Superior temporal gyrus (tissue), 1 donor: Measurements from ENCODE around the gene DTNBP1.

ENCODE experiments used
- DNase-seq: peaks from one replicate; pipeline ENCODE4 v3.0.0-alpha.2; 2016; ENCODE audit errors: extremely low spot score

The DTNBP1 gene

DNA sequence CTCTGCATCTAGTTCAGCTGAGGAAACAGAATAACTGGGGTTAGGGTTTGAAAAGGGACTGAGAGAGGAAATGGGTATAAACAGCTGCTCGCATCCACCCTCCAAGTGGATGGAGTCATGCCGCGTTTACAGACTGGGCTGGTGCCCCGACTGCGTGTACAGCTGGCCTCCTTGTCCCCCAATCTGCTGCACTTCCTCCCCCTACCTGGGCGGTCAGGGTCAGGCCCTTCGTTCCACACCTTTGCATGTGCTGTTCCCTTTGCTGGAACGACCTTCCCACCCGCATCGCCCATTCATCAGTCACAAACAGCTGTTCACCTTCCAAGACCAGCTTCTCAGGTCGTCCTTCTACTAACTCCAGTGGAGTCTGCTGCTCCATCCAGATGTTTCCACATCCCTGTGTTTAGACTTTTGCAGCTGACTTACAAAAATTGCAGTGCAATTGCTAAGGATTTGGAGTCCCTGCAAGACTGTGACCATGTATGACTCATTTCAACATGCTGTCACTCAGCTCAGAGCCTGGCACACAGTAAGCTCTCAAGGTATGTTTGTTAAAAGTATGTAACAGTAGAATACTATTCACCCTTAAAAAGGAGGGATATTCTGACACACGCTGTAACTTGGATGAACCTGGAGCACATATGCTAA is 129.3 kb downstream of the DTNBP1 start:
- DNase-seq: no peak

DNA sequence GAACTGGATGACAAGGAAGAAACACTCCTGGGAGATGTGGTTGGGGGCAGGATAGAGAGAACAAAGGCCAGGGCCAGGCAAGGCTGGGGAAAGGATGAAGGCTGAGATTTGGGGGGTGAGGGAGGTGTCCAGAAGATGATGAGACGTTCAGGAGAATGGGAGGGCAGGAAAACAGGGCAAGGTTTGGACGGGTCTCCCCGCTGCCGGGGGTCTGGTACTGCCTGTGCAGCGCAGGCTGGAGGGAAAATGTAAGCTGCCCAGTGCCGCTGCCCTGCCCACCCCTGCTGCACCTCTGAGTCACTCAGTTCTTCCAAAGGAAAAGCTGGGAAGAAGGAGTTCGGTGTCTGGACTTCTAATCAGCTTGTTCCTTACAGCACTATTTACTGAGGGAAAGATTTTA is 130.9 kb downstream of the DTNBP1 start:
- DNase-seq: no peak

DNA sequence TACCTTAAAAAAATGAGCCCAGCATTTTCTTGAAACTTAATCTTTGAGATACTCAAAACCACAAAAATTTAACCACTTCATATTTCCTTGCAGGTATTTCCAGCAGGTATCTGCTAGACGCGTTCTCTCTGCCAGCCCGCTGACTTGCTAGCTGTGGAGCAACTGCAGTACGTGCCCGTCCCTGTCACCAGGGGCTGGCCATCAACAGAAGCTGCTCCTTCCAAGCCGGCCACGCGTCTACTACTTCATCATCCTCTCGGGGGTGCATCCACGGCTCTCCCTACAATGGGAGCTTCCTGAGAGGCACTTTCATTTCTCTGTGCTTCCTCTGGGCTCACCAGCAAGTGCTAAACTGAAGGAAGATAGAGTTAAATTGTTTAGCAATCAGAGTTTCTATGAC is 132.4 kb downstream of the DTNBP1 start:
- DNase-seq: no peak

DNA sequence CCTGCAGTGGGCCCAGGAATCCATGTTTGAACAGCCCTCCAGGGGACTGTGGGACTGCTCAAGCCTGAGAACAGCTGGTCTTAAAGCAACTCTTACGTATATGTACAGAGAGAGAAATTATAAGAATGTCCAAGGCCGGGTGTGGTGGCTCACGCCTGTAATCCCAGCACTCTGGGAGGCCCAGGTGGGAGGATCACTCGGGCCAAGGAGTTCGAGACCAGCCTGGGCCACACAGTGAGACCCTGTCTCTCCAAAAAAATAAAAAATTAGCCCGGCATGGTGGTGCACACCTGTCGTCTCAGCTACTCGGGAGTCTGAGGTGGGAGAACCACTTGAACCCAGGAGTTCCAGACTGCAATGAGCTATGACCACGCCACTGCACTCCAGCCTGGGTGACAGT is 134.0 kb downstream of the DTNBP1 start:
- no peak for DNase-seq

DNA sequence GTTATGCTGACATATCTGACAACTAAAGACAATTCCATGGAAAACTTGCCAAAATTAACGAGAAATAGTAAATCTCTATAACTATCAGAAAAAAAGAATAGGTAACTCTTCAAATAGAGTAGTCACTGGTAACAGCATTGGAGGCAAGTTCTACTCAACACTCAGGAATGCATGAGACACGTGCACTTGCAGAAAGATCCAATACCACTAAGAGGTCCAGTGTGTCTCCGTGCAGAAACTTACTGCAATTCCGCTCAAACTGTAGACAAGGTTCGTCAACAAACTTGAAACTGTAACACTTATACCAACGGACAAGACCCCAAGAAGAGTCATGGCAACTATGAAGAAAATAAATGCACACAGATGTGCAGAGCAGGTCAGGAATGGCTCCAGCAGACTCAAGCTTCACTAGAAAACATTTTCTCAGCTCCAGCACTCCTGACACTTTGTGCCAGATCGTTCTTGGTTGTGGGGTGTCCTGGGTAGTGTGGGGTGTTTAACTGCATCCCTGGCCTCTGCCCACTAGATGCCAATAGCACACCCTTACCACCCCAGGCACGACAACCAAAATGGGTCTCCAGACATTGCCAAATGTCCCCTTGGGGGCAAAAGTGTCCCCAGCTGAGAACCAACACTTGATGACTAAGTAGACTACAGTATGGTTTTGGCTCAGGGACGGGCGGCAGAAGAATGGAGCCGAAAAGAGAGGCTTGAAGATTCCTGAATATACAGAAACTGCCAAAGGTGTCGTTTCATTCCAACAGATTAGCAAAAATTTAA is 134.8 kb downstream of the DTNBP1 start:
- DNase-seq: no peak

DNA sequence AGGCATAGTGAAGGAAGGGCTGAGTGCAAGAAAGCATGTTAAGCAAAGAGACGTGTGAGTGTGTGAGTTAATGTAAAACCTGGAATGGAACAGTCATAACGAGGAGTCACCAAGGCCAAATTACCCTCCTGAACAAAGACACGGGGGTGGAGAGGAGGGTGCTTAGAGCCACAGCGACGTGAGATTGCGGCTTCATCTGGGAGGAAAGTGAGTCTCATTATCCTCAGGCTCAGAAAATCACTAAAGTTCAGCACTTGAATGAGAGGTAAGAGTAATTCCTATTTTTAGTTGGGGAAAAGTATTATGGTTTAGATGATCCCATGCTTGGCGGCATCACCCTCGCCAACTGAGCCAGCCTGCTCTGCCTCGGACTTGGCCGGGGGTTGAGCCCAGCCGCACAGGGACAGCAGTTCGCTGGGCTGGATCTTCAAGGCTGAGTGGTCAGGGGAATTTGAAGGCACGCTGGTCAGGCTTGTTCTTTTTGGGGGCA is 136.6 kb downstream of the DTNBP1 start:
- DNase-seq: no peak

DNA sequence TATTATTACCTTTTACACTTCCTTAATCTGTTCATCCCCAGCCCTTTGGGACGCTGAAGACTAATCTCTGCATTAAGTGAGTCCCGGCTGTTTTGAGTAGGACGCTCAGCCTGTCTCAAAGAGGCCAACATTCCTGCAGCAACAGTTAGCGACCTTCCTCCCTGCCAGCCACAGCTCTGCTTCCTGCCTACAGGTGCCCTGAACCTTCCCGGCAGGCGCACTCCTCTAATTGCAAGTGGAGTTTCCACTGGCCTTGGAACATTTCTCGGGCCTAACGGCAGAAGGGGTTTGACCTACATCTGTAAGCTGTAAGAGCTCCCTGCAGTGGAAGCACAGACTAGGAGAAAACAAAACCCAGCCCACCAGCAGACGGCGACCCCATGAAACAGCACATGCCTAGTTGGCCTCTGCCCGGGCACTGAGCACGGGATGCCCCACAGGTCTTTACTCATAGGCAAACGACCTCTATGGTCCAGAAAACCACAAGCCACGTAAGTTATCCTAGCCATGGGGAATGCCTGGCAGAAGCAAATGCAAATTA is 137.9 kb downstream of the DTNBP1 start:
- no peak for DNase-seq

DNA sequence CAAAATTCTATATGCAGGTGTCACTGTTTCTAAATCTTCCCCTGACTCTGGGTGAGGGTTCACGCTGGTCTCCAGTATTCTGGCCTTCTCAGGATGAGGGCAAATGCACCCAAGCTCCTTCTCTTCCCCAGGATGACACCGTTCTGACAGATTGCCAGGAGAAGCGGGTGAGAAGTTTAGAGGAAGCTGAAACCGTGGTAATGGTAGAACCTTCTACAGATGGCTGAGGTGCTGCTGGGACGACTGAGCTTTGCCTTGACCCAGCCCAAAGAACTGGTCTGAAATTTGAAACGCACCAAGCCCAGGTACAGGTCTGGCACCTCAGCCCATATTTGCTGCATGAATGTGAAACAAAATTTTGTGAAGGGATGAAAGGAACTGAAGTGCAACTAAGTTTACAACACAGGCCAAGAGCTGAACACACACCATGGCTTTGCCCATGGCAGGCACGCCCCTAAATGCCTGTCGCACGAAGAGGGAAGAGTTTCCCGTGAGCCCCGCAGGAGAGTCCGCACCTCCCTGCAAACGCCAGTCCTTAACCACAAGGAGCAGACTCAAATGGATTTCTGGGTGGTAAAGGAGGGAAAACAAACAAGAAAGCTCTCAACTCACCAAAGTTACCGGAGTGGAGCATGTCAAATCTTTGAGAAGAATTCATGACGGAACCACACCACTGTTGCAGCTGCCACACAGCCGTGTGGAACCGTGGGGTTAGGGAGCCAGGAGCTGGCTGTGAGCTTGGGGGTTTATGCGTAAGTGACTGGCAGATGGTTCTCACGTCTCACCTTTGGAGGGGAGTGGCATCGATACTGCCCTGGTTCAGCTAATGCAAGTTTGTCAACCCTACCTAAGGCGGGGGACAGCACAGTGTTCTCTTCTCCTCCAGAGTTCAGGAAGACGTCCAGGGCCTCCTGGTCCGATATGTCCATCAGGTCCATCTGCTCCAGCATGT is 138.9 kb downstream of the DTNBP1 start:
- no peak for DNase-seq

DNA sequence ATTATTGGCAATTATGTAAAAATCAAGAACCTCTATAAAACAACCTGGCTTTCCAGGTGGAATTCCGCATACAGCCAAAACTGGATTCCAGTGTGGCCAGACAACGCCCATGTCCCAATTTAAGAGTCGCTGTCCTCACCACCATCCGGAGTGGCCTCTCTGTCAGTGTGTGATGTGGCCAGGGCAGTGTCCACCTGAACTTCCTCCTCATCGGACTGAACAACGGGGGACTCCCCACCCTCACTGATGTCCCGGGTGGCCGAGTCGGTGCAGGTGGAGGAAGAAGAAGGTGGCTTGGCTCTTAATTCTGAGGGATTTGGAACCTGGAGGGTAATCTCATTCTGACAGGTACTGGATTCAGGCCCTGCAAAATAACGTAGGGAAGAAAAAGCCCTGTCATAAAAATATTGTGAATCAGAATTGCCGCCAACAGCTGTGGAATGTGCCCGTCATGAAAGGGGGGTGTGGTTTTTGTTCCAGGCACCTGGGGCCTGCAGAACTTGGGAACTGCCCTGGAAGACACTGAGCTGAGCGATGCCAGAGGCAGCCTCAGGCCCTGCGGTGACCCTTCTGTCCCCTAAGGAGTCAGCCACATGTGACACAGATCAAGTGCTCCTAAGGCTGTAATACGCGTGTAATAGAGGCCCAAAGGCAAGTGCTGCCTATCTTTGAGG is 139.8 kb downstream of the DTNBP1 start:
- DNase-seq: no peak

DNA sequence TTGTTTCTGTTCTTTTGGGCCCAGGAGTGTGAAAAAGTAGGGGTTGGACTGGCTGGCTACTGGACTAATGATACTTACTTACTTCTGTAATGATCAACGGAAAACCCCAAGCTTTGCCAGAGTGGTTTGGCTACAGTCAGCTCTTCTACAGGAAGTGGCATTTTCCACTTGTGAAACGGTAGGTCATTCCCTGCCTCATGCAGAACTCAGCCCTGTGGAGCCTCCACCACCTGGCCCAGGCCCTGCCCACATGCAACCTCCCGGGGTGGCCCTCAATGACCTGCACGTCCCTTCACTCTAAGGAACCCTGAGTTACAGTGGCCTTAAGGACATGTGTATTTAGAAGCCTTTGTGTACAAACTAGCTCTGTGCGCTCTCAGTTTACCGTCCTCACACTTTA is 140.4 kb downstream of the DTNBP1 start:
- no peak for DNase-seq

DNA sequence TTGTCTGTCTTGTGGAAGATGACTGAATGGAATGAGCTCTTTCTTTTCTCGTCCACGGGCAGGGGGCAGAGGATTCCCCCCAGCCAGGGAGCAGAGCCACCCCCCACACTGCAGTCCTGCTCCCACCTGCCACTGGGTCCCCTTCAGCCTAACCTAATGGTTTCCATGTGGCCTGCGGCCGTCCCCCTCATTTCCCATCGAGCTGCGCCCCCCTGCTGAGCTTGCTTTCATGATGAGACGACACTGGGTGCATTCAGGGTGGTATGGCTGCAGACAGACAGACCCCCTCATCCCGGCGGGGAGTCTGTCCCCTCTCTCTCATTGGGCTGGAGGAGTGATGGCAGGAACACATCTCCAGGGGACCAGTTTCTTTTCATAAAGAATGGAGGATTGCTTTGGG is 140.8 kb downstream of the DTNBP1 start:
- DNase-seq: no peak

DNA sequence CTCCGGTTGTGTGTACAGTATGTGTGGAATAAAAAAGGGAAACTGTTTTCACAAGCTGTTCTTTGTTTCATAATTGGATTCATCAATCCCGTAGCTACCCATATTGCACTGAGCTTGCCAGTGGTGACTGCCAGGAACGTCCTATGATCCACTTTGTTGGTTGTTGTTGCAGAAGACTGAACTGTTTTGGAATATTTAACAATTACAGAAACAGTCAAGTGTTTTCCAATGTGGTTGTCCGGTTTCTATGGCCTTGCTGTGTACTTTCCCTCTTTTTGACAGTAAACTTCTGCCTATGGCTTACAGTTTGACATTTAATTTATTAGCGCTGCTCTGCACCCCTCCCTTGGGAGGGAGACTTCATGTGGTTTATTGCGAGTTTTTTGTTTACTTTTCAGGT is 141.2 kb downstream of the DTNBP1 start:
- peak; percentile 71 for DNase-seq

DNA sequence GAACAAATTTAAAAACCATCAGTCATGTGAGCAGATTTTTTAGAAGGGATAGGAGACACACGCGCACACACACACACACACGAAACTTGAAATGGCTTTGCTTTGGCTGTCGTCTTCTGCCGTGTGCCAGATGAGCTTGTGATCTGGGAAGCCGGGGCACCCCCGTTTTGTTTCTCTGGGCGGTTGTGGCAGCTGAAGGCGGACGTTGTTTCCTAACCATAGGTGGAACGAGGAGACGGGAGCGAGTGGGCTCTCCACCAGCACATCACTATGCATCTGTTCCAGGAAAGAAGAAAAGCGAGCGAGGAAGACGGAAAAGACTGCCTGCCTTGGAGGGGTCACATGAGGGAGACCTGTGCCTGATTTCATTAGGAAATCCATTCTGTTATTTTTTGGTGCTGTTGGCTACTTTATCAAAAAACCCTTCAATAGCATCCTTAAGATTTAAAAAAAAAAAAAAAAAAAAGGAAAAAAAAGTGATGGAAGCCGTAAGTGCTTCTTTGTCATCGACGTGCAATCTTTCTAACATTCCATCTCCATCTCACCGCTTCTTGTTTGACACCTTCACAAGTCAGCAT is 142.1 kb downstream of the DTNBP1 start:
- no peak for DNase-seq

DNA sequence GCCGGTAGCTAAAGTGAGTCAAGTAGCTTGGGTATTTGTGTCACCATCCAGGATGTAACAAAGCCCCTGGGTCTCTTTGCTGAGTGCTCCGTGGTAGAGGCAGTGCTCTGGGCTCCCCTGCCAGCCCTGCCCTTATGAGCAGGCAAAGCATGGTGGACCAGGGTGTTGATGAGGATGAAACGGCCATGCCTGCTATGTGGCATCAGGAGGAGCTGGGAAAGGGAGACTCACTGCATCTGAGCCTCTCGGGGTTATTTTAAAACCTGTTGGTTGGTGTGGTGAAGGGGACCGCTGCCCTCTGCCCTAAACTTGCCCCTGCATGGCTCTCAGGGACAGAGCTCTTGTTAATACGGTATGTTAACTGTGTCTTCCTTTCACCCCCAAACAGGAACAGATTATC is 143.1 kb downstream of the DTNBP1 start:
- DNase-seq: no peak

DNA sequence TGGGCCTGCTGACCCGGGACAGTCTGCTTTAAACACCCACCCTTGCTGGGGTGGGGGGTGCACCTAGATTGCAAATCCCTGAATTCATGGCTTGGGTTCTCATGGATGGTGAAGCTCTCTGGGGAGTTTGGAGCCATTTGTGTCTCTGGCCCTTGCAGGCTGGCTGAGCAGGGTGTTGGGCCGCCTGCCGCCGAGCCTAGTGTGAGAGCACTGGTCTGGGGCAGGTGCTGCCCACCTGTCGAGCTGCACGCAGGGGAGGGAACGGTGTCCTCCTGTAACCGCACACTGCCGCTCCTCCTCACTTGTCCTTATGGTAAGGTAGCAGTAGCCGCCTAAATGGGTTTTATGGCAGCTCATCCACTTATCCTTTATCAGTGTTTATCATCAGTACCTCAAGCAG is 143.9 kb downstream of the DTNBP1 start:
- no peak for DNase-seq

DNA sequence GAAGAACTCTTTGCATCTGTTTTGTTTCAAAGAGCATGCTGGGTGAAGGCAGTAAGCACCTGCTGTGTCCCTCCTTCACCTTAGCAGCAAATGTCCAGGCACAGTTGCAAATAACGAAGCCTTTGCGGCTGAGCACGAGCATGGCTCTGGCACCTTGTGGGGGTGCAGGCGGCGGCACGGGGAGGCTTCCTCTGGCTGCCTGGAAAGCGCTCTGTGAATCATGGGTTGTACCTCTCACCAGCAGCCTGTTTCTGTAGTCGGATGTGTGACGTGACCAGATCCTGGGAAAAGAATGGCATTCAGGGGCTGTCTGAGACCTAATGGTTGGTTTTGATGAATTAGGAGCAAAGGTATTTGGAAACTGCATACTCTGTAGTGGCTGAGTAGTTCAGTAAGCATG is 144.8 kb downstream of the DTNBP1 start:
- no peak for DNase-seq

DNA sequence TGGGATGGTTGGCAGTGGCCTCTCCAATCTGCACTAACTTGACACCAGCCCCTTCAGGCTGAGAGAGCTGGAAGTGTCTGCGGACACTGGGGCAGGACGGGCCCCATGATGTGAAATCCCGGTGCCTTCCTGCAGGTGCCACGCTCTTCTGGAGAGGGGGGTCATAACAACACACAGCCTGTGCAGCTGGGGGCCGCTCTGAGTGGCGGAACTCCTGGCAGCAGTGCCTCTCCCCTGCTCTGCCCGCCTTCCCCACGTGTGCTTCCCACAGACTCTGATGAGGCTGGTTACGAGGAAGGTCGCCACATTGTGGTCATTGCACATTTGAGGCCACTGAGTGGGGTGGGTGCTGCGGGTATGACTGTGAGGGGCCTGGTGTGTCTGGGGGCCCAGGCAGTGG is 145.2 kb downstream of the DTNBP1 start:
- no peak for DNase-seq

DNA sequence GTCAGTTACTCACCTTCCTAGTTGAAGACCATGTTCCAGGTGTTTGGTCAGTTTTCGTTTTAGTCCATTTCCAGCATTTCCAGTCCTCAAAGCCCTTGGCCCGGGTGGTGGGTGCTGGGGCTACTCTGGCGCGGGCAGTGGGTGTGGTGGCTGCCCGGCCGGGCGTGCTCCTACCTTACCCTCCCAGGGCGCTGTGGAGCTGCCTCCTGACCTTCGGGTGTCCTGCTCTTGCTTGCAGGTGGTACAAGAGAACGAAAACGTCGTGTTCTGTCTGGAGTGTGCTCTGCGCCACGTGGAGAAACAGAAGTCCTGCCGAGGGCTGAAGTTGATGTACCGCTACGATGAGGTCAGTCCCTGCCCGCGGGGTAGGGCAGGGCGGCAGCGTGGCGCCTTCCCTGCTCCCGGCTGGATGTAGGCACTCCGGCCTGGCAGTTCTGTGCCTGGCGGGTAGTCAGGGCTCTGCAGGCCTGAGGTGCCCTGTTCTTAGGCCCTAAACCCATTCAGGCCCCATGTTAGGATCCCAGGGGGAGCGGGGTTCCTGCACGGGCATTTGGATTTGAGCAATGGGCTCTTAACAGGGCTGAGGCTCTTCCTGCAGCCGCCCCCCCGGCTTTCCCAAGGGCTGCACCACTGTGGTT is 145.8 kb downstream of the DTNBP1 start:
- no peak for DNase-seq

DNA sequence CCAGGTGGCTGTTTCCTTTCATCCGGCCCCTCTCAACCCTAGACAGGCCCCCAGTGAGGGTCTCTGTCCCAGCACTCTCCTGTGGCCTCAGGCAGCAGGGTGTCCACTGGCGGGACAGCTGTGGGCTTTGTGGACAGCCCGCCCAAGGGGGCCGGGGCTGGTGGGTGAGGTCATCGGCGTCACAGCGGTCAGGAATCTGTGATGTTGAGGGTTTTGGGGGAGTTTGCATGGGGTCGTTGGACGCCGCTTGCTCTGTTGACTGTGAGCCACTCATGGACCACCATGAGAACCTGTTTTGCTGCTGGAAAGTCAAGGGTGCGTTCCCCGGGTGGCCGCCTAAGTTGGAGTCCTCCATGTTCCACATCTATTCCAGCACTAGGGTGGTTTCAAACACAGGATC is 146.4 kb downstream of the DTNBP1 start:
- DNase-seq: no peak

DNA sequence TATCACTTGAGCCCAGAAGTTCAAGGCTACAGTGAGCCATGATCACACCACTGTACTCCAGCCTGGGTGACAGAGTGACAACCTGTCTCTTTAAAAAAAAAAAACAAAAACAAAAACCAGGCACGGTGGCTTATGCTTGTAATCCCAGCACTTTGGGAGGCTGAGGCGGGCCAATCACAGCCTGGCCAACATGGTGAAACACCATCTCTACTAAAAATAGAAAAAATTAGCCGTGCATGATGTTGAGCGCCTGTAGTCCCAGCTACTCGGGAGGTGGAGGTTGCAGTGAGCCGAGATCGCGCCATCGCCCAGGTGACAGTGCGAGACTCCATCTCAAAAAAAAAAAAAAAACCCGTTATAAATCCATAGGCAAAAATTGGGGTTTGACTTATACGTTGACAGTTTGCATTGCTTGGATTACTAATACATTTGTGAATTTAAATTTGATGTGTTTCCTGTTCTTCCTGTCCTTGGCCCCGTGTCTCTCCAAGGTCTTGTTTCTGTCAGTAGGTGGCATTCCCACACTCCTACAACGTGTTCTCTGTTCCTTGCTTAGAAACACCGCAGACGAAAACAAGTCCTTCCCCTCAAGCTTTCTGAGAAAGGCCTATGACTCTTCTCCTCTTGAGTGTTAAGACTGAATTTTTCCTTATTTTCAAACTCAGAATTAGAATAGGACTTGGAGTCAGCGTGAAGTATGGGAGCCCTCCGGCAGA is 147.0 kb downstream of the DTNBP1 start:
- no peak for DNase-seq
